NB4 (cell line): ENCODE results near the gene IGSF8.

Experiments
- MYC ChIP-seq: IDR thresholded peaks from 2 replicates; pipeline ENCODE4 v1.6.1; 2011; ENCODE audit warnings: low read depth, low read length
- POLR2A ChIP-seq: IDR thresholded peaks from 2 replicates; pipeline ENCODE4 v1.6.1; 2011; ENCODE audit warnings: mild to moderate bottlenecking; ENCODE audit not compliant: insufficient read length; ENCODE audit errors: extremely low read depth
- TF ChIP-seq, protein P1 (sequence below): IDR thresholded peaks from one replicate; pipeline ENCODE4 v1.5.1; 2012; ENCODE audit warnings: low read depth, low read length
- TF ChIP-seq, protein P2 (sequence below): IDR thresholded peaks from 2 replicates; pipeline ENCODE4 v1.6.1; 2011; ENCODE audit warnings: low read depth, low read length

DNA sequence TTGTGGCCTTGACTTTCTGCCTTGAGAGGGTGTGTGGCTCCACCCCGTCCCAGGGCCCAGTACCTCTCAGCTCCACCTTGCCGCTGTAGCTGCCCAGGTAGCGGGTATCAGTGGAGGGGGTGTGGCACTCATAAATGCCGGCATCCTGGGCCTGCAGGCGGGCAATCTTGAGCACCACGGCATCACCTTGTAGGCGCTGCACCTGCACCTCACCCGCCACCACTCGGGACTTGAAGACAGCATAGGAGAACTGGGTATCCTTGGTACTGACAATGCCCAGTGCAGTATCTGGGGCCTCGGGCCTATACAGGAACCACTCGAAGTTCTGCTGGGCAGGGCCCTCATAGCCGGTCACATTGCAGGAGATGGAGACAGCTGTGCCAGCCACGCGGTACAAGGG, 3.6 kb downstream of the IGSF8 start:
- TF ChIP-seq POLR2A (no peak), MYC (no peak)
- TF ChIP-seq, protein P1, sequence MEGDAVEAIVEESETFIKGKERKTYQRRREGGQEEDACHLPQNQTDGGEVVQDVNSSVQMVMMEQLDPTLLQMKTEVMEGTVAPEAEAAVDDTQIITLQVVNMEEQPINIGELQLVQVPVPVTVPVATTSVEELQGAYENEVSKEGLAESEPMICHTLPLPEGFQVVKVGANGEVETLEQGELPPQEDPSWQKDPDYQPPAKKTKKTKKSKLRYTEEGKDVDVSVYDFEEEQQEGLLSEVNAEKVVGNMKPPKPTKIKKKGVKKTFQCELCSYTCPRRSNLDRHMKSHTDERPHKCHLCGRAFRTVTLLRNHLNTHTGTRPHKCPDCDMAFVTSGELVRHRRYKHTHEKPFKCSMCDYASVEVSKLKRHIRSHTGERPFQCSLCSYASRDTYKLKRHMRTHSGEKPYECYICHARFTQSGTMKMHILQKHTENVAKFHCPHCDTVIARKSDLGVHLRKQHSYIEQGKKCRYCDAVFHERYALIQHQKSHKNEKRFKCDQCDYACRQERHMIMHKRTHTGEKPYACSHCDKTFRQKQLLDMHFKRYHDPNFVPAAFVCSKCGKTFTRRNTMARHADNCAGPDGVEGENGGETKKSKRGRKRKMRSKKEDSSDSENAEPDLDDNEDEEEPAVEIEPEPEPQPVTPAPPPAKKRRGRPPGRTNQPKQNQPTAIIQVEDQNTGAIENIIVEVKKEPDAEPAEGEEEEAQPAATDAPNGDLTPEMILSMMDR, result no peak
- TF ChIP-seq, protein P2, sequence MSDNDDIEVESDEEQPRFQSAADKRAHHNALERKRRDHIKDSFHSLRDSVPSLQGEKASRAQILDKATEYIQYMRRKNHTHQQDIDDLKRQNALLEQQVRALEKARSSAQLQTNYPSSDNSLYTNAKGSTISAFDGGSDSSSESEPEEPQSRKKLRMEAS, result no peak
